H9 (cell line): ENCODE measurements around the gene ARPC2. TPM values are rescaled to one million over a fixed set of nuclear protein-coding genes. Genes with fewer than 3 reads are reported as not detected.

Source experiments
- DNase-seq: peaks from one replicate; pipeline ENCODE4 v3.0.0-alpha.2; 2017
- H2AFZ ChIP-seq: one replicate; pipeline ENCODE4 v1.6.1; 2013; ENCODE audit warnings: mild to moderate bottlenecking, low read length, control low read depth, moderate library complexity
- H2AK5ac ChIP-seq: 2 replicates; pipeline ENCODE4 v1.6.1; 2013; ENCODE audit warnings: low read length, control low read depth, mixed read lengths; ENCODE audit not compliant: insufficient read length
- H2BK120ac ChIP-seq: one replicate; pipeline ENCODE4 v1.6.1; 2013; ENCODE audit warnings: low read depth, mild to moderate bottlenecking, low read length, control low read depth, inconsistent platforms; ENCODE audit not compliant: poor library complexity, severe bottlenecking
- H2BK12ac ChIP-seq: 2 replicates; pipeline ENCODE4 v1.6.1; 2013; ENCODE audit warnings: low read length, control low read depth, mixed read lengths, low read depth; ENCODE audit not compliant: insufficient read length
- H2BK15ac ChIP-seq: 2 replicates; pipeline ENCODE4 v1.6.1; 2013; ENCODE audit warnings: low read depth, low read length, control low read depth
- H2BK20ac ChIP-seq: one replicate; pipeline ENCODE4 v1.6.1; 2013; ENCODE audit warnings: low read depth, mild to moderate bottlenecking, low read length, control low read depth, inconsistent platforms; ENCODE audit not compliant: poor library complexity, severe bottlenecking
- H2BK5ac ChIP-seq: 2 replicates; pipeline ENCODE4 v1.6.1; 2013; ENCODE audit warnings: low read length, control low read depth, mixed read lengths; ENCODE audit not compliant: insufficient read length
- H3K14ac ChIP-seq: 2 replicates; pipeline ENCODE4 v1.6.1; 2013; ENCODE audit warnings: low read length, control low read depth; ENCODE audit not compliant: insufficient read depth
- H3K18ac ChIP-seq: 2 replicates; pipeline ENCODE4 v1.6.1; 2013; ENCODE audit warnings: low read depth, mild to moderate bottlenecking, mixed read lengths, low read length, control low read depth; ENCODE audit not compliant: insufficient read length
- H3K23ac ChIP-seq: 2 replicates; pipeline ENCODE4 v1.6.1; 2013; ENCODE audit warnings: low read length, control low read depth, mixed read lengths, low read depth; ENCODE audit not compliant: insufficient read length
- H3K23me2 ChIP-seq: 2 replicates; pipeline ENCODE4 v1.6.1; 2013; ENCODE audit warnings: low read depth, mild to moderate bottlenecking, mixed read lengths, low read length, control low read depth; ENCODE audit not compliant: insufficient read length, poor library complexity, severe bottlenecking
- H3K27ac ChIP-seq: 2 replicates; pipeline ENCODE4 v1.5.1; 2013; ENCODE audit warnings: low read length, control low read depth, mixed read lengths, low read depth; ENCODE audit not compliant: insufficient read length
- H3K27me3 ChIP-seq: 2 replicates; pipeline ENCODE4 v1.6.1; 2013; ENCODE audit warnings: low read length, control low read depth, inconsistent platforms; ENCODE audit not compliant: insufficient read depth
- H3K4ac ChIP-seq: 2 replicates; pipeline ENCODE4 v1.6.1; 2013; ENCODE audit warnings: low read depth, mild to moderate bottlenecking, control low read depth, inconsistent platforms, low read length, moderate library complexity
- H3K4me1 ChIP-seq: 2 replicates; pipeline ENCODE4 v1.6.1; 2013; ENCODE audit warnings: low read length, control low read depth, inconsistent platforms; ENCODE audit not compliant: insufficient read depth
- H3K4me2 ChIP-seq: 2 replicates; pipeline ENCODE4 v1.6.1; 2013; ENCODE audit warnings: low read length, control low read depth, mixed read lengths; ENCODE audit not compliant: insufficient read length, insufficient read depth
- H3K56ac ChIP-seq: 2 replicates; pipeline ENCODE4 v1.6.1; 2013; ENCODE audit warnings: low read depth, mild to moderate bottlenecking, mixed read lengths, low read length, control low read depth; ENCODE audit not compliant: insufficient read length
- H3K79me1 ChIP-seq: 2 replicates; pipeline ENCODE4 v1.6.1; 2013; ENCODE audit warnings: low read depth, mild to moderate bottlenecking, moderate library complexity, low read length, control low read depth, inconsistent platforms; ENCODE audit not compliant: insufficient read depth, poor library complexity, severe bottlenecking
- H3K79me2 ChIP-seq: 2 replicates; pipeline ENCODE4 v1.6.1; 2013; ENCODE audit warnings: low read length, control low read depth, inconsistent platforms; ENCODE audit not compliant: insufficient read depth
- H3K9ac ChIP-seq: 2 replicates; pipeline ENCODE4 v1.6.1; 2013; ENCODE audit warnings: low read length, control low read depth, mixed read lengths; ENCODE audit not compliant: insufficient read length; ENCODE audit errors: extremely low read depth
- H3K9me3 ChIP-seq: one replicate; pipeline ENCODE4 v1.6.1; 2013; ENCODE audit warnings: low read depth, low read length, inconsistent platforms; ENCODE audit not compliant: control insufficient read depth
- H3T11ph ChIP-seq: one replicate; pipeline ENCODE4 v1.6.1; 2013; ENCODE audit warnings: mild to moderate bottlenecking, low read length, control low read depth, inconsistent platforms
- H4K20me1 ChIP-seq: one replicate; pipeline ENCODE4 v1.6.1; 2013; ENCODE audit not compliant: control insufficient read depth, insufficient read length, insufficient read depth
- H4K5ac ChIP-seq: 2 replicates; pipeline ENCODE4 v1.6.1; 2013; ENCODE audit warnings: low read depth, mild to moderate bottlenecking, mixed read lengths, low read length, control low read depth; ENCODE audit not compliant: insufficient read length
- H4K8ac ChIP-seq: replicated peaks from 2 replicates; pipeline ENCODE4 v1.6.1; 2013; ENCODE audit warnings: low read length, control low read depth, mixed read lengths, low read depth; ENCODE audit not compliant: insufficient read length
- H4K91ac ChIP-seq: 2 replicates; pipeline ENCODE4 v1.6.1; 2013; ENCODE audit warnings: low read depth, mild to moderate bottlenecking, moderate library complexity, mixed read lengths, low read length, control low read depth; ENCODE audit not compliant: insufficient read length
- H3K27ac Mint-ChIP-seq, 3 experiments: 2 replicates in 2 of 3; 3 replicates in 1 of 3; pipeline ENCODE4 v1.8.0; 2020 to 2021; ENCODE audit warnings: mixed read lengths in 3 of 3, mild to moderate bottlenecking in 1 of 3, moderate library complexity in 1 of 3
- H3K27me3 Mint-ChIP-seq: 2 replicates; pipeline ENCODE4 v1.8.0; 2021; ENCODE audit warnings: low read depth, mild to moderate bottlenecking, moderate library complexity, mixed read lengths
- H3K36me3 Mint-ChIP-seq, 3 experiments: 2 replicates in 2 of 3; 3 replicates in 1 of 3; pipeline ENCODE4 v1.8.0; 2020 to 2021; ENCODE audit warnings: low read depth in 3 of 3, mixed read lengths in 3 of 3; ENCODE audit not compliant: insufficient read depth in 1 of 3
- H3K4me1 Mint-ChIP-seq, 2 experiments: 2 replicates each; pipeline ENCODE4 v1.8.0; 2020; ENCODE audit warnings: mixed read lengths in 2 of 2
- H3K4me3 Mint-ChIP-seq, 2 experiments: 2 replicates in 1 of 2; 3 replicates in 1 of 2; pipeline ENCODE4 v1.8.0; 2020 to 2021; ENCODE audit warnings: mild to moderate bottlenecking in 2 of 2, mixed read lengths in 2 of 2, moderate library complexity in 1 of 2
- H3K9me3 Mint-ChIP-seq, 2 experiments: 2 replicates in 1 of 2; 3 replicates in 1 of 2; pipeline ENCODE4 v1.8.0; 2020; ENCODE audit warnings: mild to moderate bottlenecking in 2 of 2, mixed read lengths in 2 of 2, moderate library complexity in 1 of 2
- CTCF ChIP-seq: fragments of 200-600 bp; sonication (generic); conservative IDR thresholded peaks from 3 replicates; pipeline ENCODE4 v1.8.0; 2021; ENCODE audit warnings: antibody characterized with exemption, mild to moderate bottlenecking
- WGBS: extraction: QIAGEN DNeasy Blood & Tissue Kit; methylation state at CpG from one replicate; pipeline ENCODE4 v1.1.7; 2013; ENCODE audit warnings: missing lambda C conversion rate, low lambda C conversion rate, mixed read lengths; ENCODE audit not compliant: insufficient read length; ENCODE audit errors: extremely low coverage; 5-methylcytosine and 5-hydroxymethylcytosine counted together
- total RNA-seq: library from RNA; stranded (reverse); gene quantifications from 2 replicates; pipeline ENCODE4 v1.2.1, GENCODE V29; 2021

Gene ARPC2
- total RNA-seq, 1 experiment from 2014 or later, result 197 TPM

- Histone ChIP-seq H3K27ac (no peak within 1 kb of the TSS), H3K14ac (peak within 1 kb of the TSS; percentile 71; the same call in 1 of the 2 replicates), H2AFZ (no peak within 1 kb of the TSS), H3K4me2 (peak within 1 kb of the TSS; percentile 97), H2BK15ac (no peak within 1 kb of the TSS), H4K8ac (no peak within 1 kb of the TSS), H3K9me3 (no peaks in the 10 kb centered on the region), H3K23me2 (peaks cover 9% of the 10 kb centered on the region), H3K4ac (no peak within 1 kb of the TSS), H4K91ac (no peak within 1 kb of the TSS), H3K23ac (no peak within 1 kb of the TSS), H3K79me1 (no peaks in the 10 kb centered on the region), H3K18ac (no peak within 1 kb of the TSS), H3T11ph (no peak within 1 kb of the TSS), H3K9ac (peak within 1 kb of the TSS; percentile 73), H3K27me3 (no peaks in the 10 kb centered on the region), H3K56ac (no peak within 1 kb of the TSS), H2BK5ac (no peak within 1 kb of the TSS), H2BK20ac (no peak within 1 kb of the TSS), H3K79me2 (no peaks in the 10 kb centered on the region), H2AK5ac (no peak within 1 kb of the TSS), H4K5ac (no peak within 1 kb of the TSS), H4K20me1 (no peaks in the 10 kb centered on the region), H2BK12ac (no peak within 1 kb of the TSS), H2BK120ac (no peak within 1 kb of the TSS), H3K4me1 (no peaks in the 10 kb centered on the region)
- peaks cover 18 to 21% of the 10 kb centered on the region in 2 experiments for H3K4me1 Mint-ChIP-seq
- H3K4me3 Mint-ChIP-seq, result peak within 1 kb of the TSS; percentile 80 to 92
- no peaks in the 10 kb centered on the region; the same call in 1 of the 2 replicates for H3K27me3 Mint-ChIP-seq
- H3K9me3 Mint-ChIP-seq, result no peaks in the 10 kb centered on the region
- no CpG with 5 or more reads among the region's 64 CpGs for WGBS
- DNase-seq, result peak; percentile 99
- TF ChIP-seq CTCF, result no peak
- H3K36me3 Mint-ChIP-seq, result peaks cover 20 to 48% (median 44%) of the 10 kb centered on the region in 3 experiments; a peak in 6 of 7 replicates
- H3K27ac Mint-ChIP-seq, result peak within 1 kb of the TSS; percentile 77 to 88 (median 84)
These were observed 53.1 kb downstream of the ARPC2 start, which contains the start of the genes AAMP and PNKD for GRCh38 chr2:218269900-218270720. AAMP (minus strand) TSS chr2:218270137; CDS start chr2:218270086, 51 bp downstream. PNKD (plus strand) TSS chr2:218270519; CDS start chr2:218270536, 17 bp downstream.
